Measurements from ENCODE around the gene PHKB. TPM values are rescaled to one million over a fixed set of nuclear protein-coding genes. Genes with fewer than 3 reads are reported as not detected.

PHKB gene
- polyA plus RNA-seq, 1 experiment = 78.7 TPM

GRCh38 chr16:47493381-47494337, 32.5 kb downstream of the PHKB start:
- TF ChIP-seq CTCF (IDR thresholded peaks at IDR 0.05; ENCODE audit: low read depth, low read length) = no peak
- ChIA-PET CTCF (interaction anchor here (0.5 to 0.6 kb wide), 2 partner anchors 37 to 352 kb away, joined by 3 to 4 read pairs; no protein-coding TSS in a partner anchor), POLR2A (no interaction called here)
- no peak overlapping the region for H3K4me3 ChIP-seq (ENCODE audit: low read depth, low read length)
- H3K9me3 ChIP-seq (ENCODE audit: control insufficient read depth, insufficient read depth, low read length) = peaks cover 5% of the 10 kb centered on the region
- H3K27ac ChIP-seq (ENCODE audit: low read depth, low read length) = no peak overlapping the region
- no peak for DNase-seq (ENCODE audit: low read depth, low spot score)
- no peaks in the 10 kb centered on the region for H3K27me3 ChIP-seq (ENCODE audit: control insufficient read depth, insufficient read depth, low read length)

GRCh38 chr16:47499080-47499699, 38.1 kb downstream of the PHKB start:
- DNase-seq (ENCODE audit: low read depth, low spot score) = no peak
- no peak overlapping the region for H3K27ac ChIP-seq (ENCODE audit: low read depth, low read length)
- TF ChIP-seq CTCF (IDR thresholded peaks at IDR 0.05; ENCODE audit: low read depth, low read length) = no peak
- H3K4me3 ChIP-seq (ENCODE audit: low read depth, low read length) = no peak overlapping the region
- H3K9me3 ChIP-seq (ENCODE audit: control insufficient read depth, insufficient read depth, low read length) = no peaks in the 10 kb centered on the region
- CTCF ChIA-PET = no interaction called here
- POLR2A ChIA-PET = no interaction called here
- H3K27me3 ChIP-seq (ENCODE audit: control insufficient read depth, insufficient read depth, low read length) = no peaks in the 10 kb centered on the region

GRCh38 chr16:47499700-47500264, 38.7 kb downstream of the PHKB start:
- POLR2A ChIA-PET = no interaction called here
- Histone ChIP-seq H3K27me3 (ENCODE audit: control insufficient read depth, insufficient read depth, low read length) (no peaks in the 10 kb centered on the region), H3K27ac (ENCODE audit: low read depth, low read length) (no peak overlapping the region), H3K4me3 (ENCODE audit: low read depth, low read length) (no peak overlapping the region), H3K9me3 (ENCODE audit: control insufficient read depth, insufficient read depth, low read length) (no peaks in the 10 kb centered on the region; the same call in 1 of the 2 replicates)
- CTCF ChIA-PET = no interaction called here
- no peak for TF ChIP-seq CTCF (IDR thresholded peaks at IDR 0.05; ENCODE audit: low read depth, low read length)
- no peak for DNase-seq (ENCODE audit: low read depth, low spot score)

GRCh38 chr16:47503936-47504335, 42.8 kb downstream of the PHKB start:
- CTCF ChIA-PET = interaction anchor here (0.9 kb wide), 1 partner anchor 661 kb away, joined by 3 read pairs; no protein-coding TSS in a partner anchor
- no peak for TF ChIP-seq CTCF (IDR thresholded peaks at IDR 0.05; ENCODE audit: low read depth, low read length)
- Histone ChIP-seq H3K9me3 (ENCODE audit: control insufficient read depth, insufficient read depth, low read length) (no peaks in the 10 kb centered on the region; the same call in 1 of the 2 replicates), H3K4me3 (ENCODE audit: low read depth, low read length) (no peak overlapping the region), H3K27me3 (ENCODE audit: control insufficient read depth, insufficient read depth, low read length) (no peaks in the 10 kb centered on the region), H3K27ac (ENCODE audit: low read depth, low read length) (no peak overlapping the region)
- DNase-seq (ENCODE audit: low read depth, low spot score) = peak; percentile 16
- POLR2A ChIA-PET = no interaction called here
